ENCODE data around the gene SLC22A1.

SLC22A1 gene

GRCh38 chr6:160207618-160208017, 86.0 kb downstream of the SLC22A1 start:
- in situ Hi-C loops (cut with HindIII; ENCODE audit: low sequenced_read_pairs) = no loop called here
